ENCODE measurements around the gene DIP2B.

DNA sequence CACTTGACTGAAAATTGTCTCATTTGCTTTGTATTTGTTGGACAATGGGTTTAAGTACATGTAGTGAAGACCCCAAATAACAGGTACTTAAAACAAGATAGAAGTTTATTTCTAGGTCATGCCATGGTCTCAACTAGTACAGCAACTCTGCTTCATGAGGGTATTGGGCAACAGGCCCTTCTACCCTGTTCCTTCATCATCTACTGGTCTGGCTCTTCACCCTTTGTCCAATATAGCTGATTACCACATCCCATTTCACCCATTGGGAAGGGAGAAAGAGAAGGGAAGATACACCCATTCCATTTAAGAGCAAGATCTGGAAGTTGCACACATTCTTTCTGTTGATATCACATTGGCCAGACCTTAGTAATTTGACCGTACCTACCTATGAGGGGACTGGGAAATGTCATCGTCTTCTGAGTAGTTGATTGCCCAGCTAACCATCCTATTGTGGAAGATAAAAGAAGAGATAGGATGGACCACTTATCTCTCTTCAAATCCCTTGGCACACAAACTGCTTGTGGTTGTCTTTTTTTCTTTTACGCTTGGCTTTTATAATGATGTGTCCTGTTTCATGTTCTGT, 104.6 kb downstream of the DIP2B start:
- TF ChIP-seq EP300 (conservative IDR thresholded peaks at IDR 0.05; ENCODE audit: poor library complexity, severe bottlenecking) (no peak), CTCF (IDR thresholded peaks at IDR 0.05; ENCODE audit: poor library complexity, severe bottlenecking) (no peak), EZH2 (IDR thresholded peaks at IDR 0.05; ENCODE audit: borderline replicate concordance, insufficient read depth, low read length, poor library complexity, severe bottlenecking) (no peak), POLR2AphosphoS5 (IDR thresholded peaks at IDR 0.05) (no peak), MXI1 (conservative IDR thresholded peaks at IDR 0.05; ENCODE audit: poor library complexity, severe bottlenecking) (no peak), RAD21 (conservative IDR thresholded peaks at IDR 0.05) (no peak)

Measured in neural cell (in vitro differentiated cells).